Stomach (tissue), 4 donors: ENCODE results near the gene NCS1.

Experiments used
- EP300 ChIP-seq: sonication (generic); formaldehyde crosslinking; IDR thresholded peaks from one replicate; pipeline ENCODE4 v1.6.1; 2017; ENCODE audit warnings: antibody characterized with exemption
- POLR2A ChIP-seq, 4 donors: fragments of 450-650 bp; IDR thresholded peaks; one replicate each; pipeline ENCODE4 v1.6.1; 2016; ENCODE audit warnings: antibody characterized with exemption in 4 of 4, control low read depth in 2 of 4, mild to moderate bottlenecking in 1 of 4, moderate library complexity in 1 of 4

GRCh38 chr9:130207241-130207992 lies 35.2 kb downstream of the NCS1 start:
- TF ChIP-seq EP300 (no peak), POLR2A (IDR thresholded peaks at IDR 0.05) (no peak)
